ENCODE data around the gene VWF.

The VWF gene

DNA sequence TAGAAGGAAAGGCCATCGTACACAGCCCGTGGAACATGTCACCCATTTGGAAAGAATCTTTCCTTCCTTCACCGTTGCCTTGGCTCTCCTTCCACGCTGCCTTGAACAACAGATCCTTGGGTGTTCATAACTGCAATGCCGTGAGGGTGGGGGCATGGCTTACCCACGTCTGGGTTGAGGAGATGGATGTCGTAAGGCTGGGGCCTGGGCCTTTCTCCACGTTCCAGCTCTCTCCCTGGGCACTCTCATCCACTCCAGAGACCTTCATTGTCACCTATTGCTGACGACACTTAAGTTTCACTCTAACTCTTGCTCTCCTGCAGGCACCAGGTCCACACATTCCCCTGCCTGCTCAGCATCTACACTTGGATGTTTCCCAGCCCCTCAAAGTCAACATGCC, 198.8 kb downstream of the VWF start:
- Histone ChIP-seq H3K9ac (ENCODE audit: low read length) (no peak overlapping the region), H3K36me3 (ENCODE audit: control insufficient read depth, insufficient read depth, low read length) (no peaks in the 10 kb centered on the region), H3K27me3 (ENCODE audit: control insufficient read depth, insufficient read depth, low read length) (no peaks in the 10 kb centered on the region), H3K4me3 (ENCODE audit: low read length) (no peak overlapping the region), H3K9me3 (ENCODE audit: control insufficient read depth, low read length) (no peaks in the 10 kb centered on the region), H3K4me1 (ENCODE audit: control insufficient read depth, insufficient read depth, low read length) (no peaks in the 10 kb centered on the region)

DNA sequence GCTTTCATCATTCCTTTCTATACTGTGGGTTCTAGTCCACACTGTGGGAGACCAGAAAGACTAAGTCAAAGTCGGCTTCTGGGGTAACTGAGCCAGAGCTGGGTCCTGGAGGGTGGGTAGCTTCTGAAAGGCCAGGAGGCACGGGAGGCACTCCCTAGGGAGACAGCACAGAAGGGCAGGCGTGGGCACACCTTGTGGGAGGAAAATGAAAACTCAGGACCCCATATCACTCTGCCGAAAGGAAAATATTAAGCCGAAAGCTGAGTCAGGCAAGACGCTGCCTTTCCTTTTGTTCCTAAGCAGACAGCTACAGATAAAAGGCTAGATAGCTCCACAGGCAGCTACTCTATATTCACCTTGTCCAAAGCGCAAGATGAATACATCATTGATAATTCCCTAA, 200.1 kb downstream of the VWF start:
- no peaks in the 10 kb centered on the region for H3K27me3 ChIP-seq (ENCODE audit: control insufficient read depth, insufficient read depth, low read length)
- H3K4me1 ChIP-seq (ENCODE audit: control insufficient read depth, insufficient read depth, low read length): no peaks in the 10 kb centered on the region
- no peaks in the 10 kb centered on the region for H3K9me3 ChIP-seq (ENCODE audit: control insufficient read depth, low read length)
- no peak overlapping the region for H3K9ac ChIP-seq (ENCODE audit: low read length)
- H3K36me3 ChIP-seq (ENCODE audit: control insufficient read depth, insufficient read depth, low read length): no peaks in the 10 kb centered on the region
- H3K4me3 ChIP-seq (ENCODE audit: low read length): no peak overlapping the region

DNA sequence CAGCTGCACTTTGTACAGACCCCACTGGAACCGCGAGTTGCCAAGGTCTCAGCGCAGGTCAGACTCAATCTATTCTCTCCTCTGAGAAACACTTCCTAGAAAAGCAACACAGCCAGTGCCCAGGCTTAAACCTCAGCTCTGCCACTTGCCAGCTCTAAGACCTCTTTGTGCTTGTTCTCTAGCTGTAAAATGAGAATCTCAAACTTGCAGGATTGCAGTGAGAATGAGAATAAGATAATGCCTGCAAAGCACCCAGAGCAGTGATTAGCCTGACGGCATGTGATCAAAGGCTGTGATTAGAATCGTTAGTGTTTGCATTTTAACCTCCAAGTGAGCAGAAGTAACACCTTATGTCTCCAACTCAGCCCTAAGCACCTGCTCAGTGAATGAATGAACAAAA, 200.7 kb downstream of the VWF start:
- no peaks in the 10 kb centered on the region for H3K36me3 ChIP-seq (ENCODE audit: control insufficient read depth, insufficient read depth, low read length)
- H3K4me1 ChIP-seq (ENCODE audit: control insufficient read depth, insufficient read depth, low read length): no peaks in the 10 kb centered on the region
- H3K9ac ChIP-seq (ENCODE audit: low read length): no peak overlapping the region
- no peak overlapping the region for H3K4me3 ChIP-seq (ENCODE audit: low read length)
- H3K9me3 ChIP-seq (ENCODE audit: control insufficient read depth, low read length): no peaks in the 10 kb centered on the region
- H3K27me3 ChIP-seq (ENCODE audit: control insufficient read depth, insufficient read depth, low read length): no peaks in the 10 kb centered on the region

DNA sequence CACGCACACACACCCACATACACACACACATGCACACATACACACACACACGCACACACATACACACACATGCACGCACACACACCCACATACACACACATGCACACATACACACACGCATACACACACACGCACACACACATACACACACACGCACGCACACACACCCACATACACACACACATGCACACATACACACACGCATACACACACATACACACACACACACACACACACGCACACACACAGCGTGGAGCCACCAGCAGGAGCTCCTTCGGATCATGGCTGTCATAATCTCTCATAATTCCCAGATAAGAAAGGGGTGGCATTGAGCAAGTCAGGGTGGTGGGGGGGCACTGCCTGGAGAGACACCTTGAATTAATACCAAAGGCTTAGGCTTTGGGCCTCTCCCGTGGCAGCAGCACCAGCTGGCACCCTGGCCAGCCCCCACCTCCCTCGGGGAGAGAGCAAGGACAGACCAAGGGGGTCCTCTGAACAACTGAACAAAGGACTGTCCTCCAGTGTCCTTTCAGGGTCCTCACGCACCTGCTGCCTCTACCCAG, 201.3 kb downstream of the VWF start:
- Histone ChIP-seq H3K9ac (ENCODE audit: low read length) (no peak overlapping the region), H3K36me3 (ENCODE audit: control insufficient read depth, insufficient read depth, low read length) (no peaks in the 10 kb centered on the region), H3K9me3 (ENCODE audit: control insufficient read depth, low read length) (no peaks in the 10 kb centered on the region), H3K27me3 (ENCODE audit: control insufficient read depth, insufficient read depth, low read length) (no peaks in the 10 kb centered on the region), H3K4me1 (ENCODE audit: control insufficient read depth, insufficient read depth, low read length) (no peaks in the 10 kb centered on the region), H3K4me3 (ENCODE audit: low read length) (no peak overlapping the region)

DNA sequence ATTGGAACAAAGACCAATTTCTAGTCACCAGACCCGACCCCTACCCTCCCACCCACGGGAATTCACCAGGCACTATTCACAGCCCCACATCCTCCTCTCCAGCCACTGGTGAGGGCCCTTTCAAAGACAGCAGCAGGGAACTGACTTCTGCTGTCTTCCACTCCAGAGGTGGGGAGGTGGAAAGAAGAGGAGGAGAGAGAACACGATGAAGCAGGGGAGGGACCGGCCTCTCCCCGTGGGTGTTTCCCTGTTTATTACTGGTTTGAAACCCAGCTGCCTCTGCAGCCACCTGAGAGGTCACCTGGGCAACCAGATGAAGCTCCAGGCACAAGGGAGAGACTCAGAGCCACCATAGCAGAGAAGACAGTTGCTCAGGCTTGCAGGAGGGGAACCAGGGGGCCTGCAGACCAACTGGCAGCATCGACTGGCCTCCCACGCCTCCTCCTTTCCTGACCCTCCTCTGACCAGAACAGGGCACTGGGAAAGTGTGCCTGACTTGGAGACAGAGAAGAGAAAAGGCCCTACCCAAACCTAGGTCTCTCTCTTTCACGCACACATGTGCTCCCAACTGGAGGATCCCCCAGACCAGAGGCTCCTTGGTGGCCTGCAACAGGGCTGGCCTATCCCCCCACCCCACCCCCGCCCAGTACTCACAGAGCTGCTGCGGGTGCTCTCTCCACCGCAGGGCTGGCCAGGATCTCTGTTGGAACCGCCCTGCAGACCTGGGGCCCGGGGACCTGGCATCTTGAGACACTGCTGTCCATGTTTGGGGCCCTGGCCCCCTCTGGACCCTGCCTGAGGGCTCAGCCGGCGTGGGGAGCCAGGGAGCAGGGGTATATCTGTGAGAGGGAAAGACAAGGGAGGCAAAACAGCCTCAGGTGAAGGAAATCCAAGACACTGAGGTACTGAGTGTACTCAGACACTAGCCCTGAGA, 202.2 kb downstream of the VWF start:
- Histone ChIP-seq H3K36me3 (ENCODE audit: control insufficient read depth, insufficient read depth, low read length) (no peaks in the 10 kb centered on the region), H3K27me3 (ENCODE audit: control insufficient read depth, insufficient read depth, low read length) (no peaks in the 10 kb centered on the region), H3K9ac (ENCODE audit: low read length) (no peak overlapping the region), H3K9me3 (ENCODE audit: control insufficient read depth, low read length) (no peaks in the 10 kb centered on the region), H3K4me3 (ENCODE audit: low read length) (no peak overlapping the region), H3K4me1 (ENCODE audit: control insufficient read depth, insufficient read depth, low read length) (no peaks in the 10 kb centered on the region)

DNA sequence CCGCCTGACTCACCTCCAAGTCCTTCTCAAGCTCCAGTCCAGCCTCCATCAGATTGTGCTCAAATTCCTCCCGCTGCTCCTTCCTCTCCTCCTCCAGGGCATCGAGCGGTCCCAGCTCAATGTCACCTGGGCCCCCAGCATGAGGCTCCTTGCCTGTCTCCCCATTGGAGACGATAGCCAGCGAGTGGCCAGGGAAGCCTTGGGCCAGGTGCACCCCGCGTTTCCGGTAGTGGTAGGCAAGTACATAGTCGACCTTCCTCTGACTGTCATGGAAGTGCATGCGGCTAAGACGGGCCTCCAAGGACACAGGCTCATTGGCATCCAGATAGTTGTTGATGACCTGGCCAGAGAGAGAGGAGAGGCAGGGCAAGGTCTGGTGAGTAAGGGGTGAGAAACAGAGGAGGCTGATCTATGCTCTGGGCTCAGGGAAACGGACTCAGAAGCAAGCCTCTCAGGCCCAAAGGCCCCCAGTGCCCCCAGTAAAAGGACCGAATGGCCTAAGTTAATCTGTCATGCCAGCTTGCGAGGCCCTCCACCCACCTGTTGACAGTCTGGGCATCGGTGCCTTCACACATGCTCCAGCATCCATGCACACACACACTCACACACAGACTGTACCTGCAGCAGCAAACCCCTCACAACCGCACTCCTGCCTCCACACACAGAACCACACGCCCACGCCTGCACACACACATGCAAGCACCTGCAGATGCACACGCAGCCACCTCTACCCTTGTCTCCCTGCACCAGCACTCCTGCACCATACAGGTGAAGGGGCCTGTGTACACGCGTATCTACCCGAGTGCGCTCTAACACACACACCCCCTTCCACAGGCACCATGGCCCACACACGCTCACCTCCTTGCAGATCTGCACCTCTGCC, 203.2 kb downstream of the VWF start:
- H3K9ac ChIP-seq (ENCODE audit: low read length): no peak overlapping the region
- H3K36me3 ChIP-seq (ENCODE audit: control insufficient read depth, insufficient read depth, low read length): no peaks in the 10 kb centered on the region
- H3K4me3 ChIP-seq (ENCODE audit: low read length): no peak overlapping the region
- H3K4me1 ChIP-seq (ENCODE audit: control insufficient read depth, insufficient read depth, low read length): no peaks in the 10 kb centered on the region
- no peaks in the 10 kb centered on the region for H3K27me3 ChIP-seq (ENCODE audit: control insufficient read depth, insufficient read depth, low read length)
- no peaks in the 10 kb centered on the region for H3K9me3 ChIP-seq (ENCODE audit: control insufficient read depth, low read length)

DNA sequence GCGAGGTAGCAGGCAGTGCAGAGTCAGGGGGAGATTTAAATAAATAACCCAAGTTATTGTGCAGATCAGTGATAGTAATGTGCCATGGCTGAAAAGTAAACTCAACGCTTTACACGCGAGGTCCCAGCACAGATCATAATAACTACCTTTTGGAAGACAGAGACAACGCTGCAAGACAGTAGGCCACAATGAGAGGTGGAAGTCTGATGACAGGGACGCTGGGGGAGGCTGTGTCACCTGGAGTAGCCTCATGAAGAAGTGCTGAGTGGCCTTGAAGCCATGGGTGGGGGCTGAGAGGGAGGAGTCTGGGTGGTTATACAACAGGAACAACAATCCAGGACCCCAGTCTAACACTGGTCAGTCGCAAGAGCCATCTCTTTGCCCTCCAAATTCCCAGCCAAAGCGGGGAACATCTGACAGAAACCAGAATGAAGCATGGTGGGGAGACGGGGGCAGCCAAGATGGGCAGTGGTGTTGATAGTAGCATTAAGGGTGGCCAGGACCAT, 207.6 kb downstream of the VWF start:
- Histone ChIP-seq H3K4me1 (ENCODE audit: control insufficient read depth, insufficient read depth, low read length) (no peaks in the 10 kb centered on the region), H3K9me3 (ENCODE audit: control insufficient read depth, low read length) (no peaks in the 10 kb centered on the region), H3K36me3 (ENCODE audit: control insufficient read depth, insufficient read depth, low read length) (no peaks in the 10 kb centered on the region), H3K4me3 (ENCODE audit: low read length) (no peak overlapping the region), H3K27me3 (ENCODE audit: control insufficient read depth, insufficient read depth, low read length) (no peaks in the 10 kb centered on the region), H3K9ac (ENCODE audit: low read length) (no peak overlapping the region)

DNA sequence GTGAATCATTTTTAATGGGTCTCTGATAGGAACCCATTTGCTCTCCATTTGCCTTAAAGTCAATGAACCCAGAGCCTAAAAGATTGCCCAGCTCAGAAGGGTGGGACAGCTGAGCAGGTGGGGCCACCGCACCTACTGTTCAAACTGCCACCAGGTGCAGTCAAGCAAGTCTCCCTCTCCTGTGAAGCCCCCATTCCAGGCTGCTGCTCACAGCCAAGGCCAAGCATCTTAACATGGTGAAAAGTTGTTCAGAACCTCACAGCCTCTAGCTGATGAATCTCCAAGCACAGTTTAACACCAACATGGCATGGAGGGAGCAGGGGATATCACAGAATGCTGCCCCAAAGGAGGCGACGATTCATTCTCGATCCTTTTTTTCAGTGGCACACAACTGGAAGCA, 209.0 kb downstream of the VWF start:
- no peak overlapping the region for H3K4me3 ChIP-seq (ENCODE audit: low read length)
- H3K9ac ChIP-seq (ENCODE audit: low read length): no peak overlapping the region
- peaks cover 3% of the 10 kb centered on the region for H3K27me3 ChIP-seq (ENCODE audit: control insufficient read depth, insufficient read depth, low read length)
- H3K4me1 ChIP-seq (ENCODE audit: control insufficient read depth, insufficient read depth, low read length): no peaks in the 10 kb centered on the region
- no peaks in the 10 kb centered on the region for H3K9me3 ChIP-seq (ENCODE audit: control insufficient read depth, low read length)
- H3K36me3 ChIP-seq (ENCODE audit: control insufficient read depth, insufficient read depth, low read length): no peaks in the 10 kb centered on the region

DNA sequence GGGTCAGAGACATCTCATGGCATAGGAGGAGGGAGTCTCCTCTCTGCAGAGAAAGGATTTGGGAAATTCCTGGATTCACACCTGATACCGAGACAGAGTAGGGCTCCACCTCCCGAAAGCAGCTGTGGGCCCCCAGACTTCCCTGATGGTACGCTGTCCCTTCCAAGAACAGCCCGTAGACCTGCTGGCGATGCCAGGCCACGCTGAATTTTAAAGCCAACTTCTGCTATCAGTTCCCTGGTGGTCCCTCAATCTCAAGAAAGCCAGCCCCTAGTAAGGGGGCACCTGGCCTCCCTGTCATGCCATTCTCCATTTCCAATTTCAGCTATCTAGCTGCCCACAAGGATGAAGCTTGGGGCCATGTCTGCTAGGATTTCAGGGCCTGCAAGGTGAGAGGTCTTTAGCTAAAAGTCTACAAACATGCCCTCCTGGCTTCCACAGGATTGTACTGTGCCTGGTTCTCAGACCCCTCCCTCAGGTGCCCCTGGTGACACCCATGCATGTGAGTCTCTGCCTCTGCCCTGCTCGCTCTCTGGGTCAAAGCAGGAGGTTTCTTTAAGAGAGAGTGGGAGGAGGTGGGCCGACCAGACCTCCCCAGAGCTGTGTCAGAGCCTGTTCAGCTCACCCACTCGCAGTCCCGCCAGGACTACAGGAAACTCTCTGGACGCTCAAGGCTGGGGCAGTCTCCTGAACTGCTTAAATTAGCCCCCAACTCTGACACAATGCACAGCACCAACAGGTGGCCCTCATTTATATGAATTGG, 209.9 kb downstream of the VWF start:
- H3K4me1 ChIP-seq (ENCODE audit: control insufficient read depth, insufficient read depth, low read length): no peaks in the 10 kb centered on the region
- no peak overlapping the region for H3K9ac ChIP-seq (ENCODE audit: low read length)
- H3K36me3 ChIP-seq (ENCODE audit: control insufficient read depth, insufficient read depth, low read length): no peaks in the 10 kb centered on the region
- H3K4me3 ChIP-seq (ENCODE audit: low read length): no peak overlapping the region
- no peaks in the 10 kb centered on the region for H3K9me3 ChIP-seq (ENCODE audit: control insufficient read depth, low read length)
- H3K27me3 ChIP-seq (ENCODE audit: control insufficient read depth, insufficient read depth, low read length): peaks cover 4% of the 10 kb centered on the region

DNA sequence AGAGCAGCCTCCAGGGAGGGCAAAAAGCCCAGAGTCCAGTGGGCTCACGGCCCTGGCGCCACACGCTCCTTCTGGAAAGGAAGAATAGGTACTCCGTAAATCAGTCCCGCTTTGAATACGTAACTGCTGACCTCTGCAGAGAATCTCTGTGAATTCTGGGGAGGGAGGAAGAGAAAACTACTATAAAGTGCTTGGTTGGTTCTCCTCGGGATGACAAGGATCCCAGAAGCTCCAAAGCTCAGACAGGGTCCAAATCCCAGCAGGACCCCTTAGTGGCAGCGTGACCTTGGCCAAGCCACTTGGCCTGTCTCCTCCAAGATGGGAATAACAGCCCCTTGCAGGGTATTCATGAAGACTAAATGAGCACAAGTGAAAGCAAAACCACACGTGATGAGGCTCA, 211.1 kb downstream of the VWF start:
- Histone ChIP-seq H3K36me3 (ENCODE audit: control insufficient read depth, insufficient read depth, low read length) (no peaks in the 10 kb centered on the region), H3K27me3 (ENCODE audit: control insufficient read depth, insufficient read depth, low read length) (peaks cover 4% of the 10 kb centered on the region), H3K4me3 (ENCODE audit: low read length) (no peak overlapping the region), H3K4me1 (ENCODE audit: control insufficient read depth, insufficient read depth, low read length) (no peaks in the 10 kb centered on the region), H3K9me3 (ENCODE audit: control insufficient read depth, low read length) (no peaks in the 10 kb centered on the region), H3K9ac (ENCODE audit: low read length) (no peak overlapping the region)

DNA sequence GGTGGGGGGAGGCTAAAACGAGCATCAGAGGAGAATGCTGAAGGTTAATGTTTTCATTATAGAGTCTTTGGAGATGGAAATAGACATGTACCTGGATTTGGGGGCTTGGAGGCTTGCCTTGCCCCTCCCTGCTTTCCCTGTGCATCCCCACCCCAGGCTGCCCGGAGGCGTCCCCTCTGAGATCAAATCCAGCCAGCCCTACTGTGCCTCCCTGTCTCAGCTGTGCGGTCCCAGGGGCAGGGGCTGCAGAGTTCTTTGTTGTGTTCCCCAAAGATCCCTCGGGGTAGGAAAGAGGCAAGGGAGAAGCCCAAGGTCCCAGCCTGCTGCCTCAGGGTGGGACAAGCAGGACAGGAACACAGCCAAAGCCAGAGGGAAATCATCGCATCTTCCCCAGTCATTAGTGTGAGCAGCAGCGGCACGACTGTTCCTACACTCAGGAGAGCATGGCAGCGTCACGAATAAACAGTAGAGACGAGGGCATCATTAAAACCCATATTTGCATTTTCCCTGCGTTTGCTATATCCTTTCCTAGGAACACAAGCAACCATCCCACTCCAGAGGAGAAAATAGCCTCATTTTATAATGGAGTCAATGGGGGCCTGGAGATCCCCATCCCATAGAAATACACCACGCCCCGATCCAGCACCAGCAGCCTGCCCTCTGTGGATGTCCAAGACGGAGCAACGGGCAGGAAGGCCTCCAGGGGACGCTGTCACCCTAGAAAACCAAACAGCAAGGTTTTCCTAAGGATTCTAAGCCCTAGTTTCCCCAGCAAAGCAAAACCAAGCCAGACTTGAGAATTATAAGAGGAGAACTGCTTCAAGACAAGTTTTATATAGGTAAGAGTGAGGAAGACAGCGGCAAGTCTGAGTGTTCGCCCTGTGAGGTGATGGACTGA, 211.8 kb downstream of the VWF start:
- H3K9ac ChIP-seq (ENCODE audit: low read length): no peak overlapping the region

More for the DNA sequence above, 211.8 kb downstream of the VWF start:
- peaks cover 4% of the 10 kb centered on the region for H3K27me3 ChIP-seq (ENCODE audit: control insufficient read depth, insufficient read depth, low read length)
- no peaks in the 10 kb centered on the region for H3K4me1 ChIP-seq (ENCODE audit: control insufficient read depth, insufficient read depth, low read length)
- H3K36me3 ChIP-seq (ENCODE audit: control insufficient read depth, insufficient read depth, low read length): no peaks in the 10 kb centered on the region
- H3K9me3 ChIP-seq (ENCODE audit: control insufficient read depth, low read length): no peaks in the 10 kb centered on the region
- no peak overlapping the region for H3K4me3 ChIP-seq (ENCODE audit: low read length)
